ENCODE measurements around the gene COL21A1. TPM values are rescaled to one million over a fixed set of nuclear protein-coding genes. Genes with fewer than 3 reads are reported as not detected.
"Not testable (repeated sequence)": the region's sequence is repeated elsewhere in the genome, so short reads cannot be mapped to it uniquely, and the experiment has no call there.

The COL21A1 gene
- total RNA-seq: 4.9 TPM

GRCh38 chr6:56246881-56247653 is at the start of gene COL21A1:
Gene COL21A1 (minus strand): TSS chr6:56247580. CDS start chr6:56182618, 64,962 bp downstream.
- ATAC-seq: peak; percentile 67

GRCh38 chr6:56293781-56294180 is 46.4 kb upstream of the COL21A1 start:
- no peak for ATAC-seq

GRCh38 chr6:56292505-56293181 is 45.3 kb upstream of the COL21A1 start:
- ATAC-seq: peak; percentile 66

- ATAC-seq: no peak
Observed at GRCh38 chr6:56291302-56291917, 44.0 kb upstream of the COL21A1 start.

- ATAC-seq: no peak
Observed at GRCh38 chr6:56289721-56290120, 42.3 kb upstream of the COL21A1 start.

GRCh38 chr6:56288347-56288746 is 41.0 kb upstream of the COL21A1 start:
- ATAC-seq: peak; percentile 48

- no peak for ATAC-seq
Observed at GRCh38 chr6:56282391-56282790, 35.0 kb upstream of the COL21A1 start.

- no peak for ATAC-seq
Observed at GRCh38 chr6:56280126-56280525, 32.7 kb upstream of the COL21A1 start.

GRCh38 chr6:56279331-56280080 is 32.1 kb upstream of the COL21A1 start:
- ATAC-seq: no peak

- no peak for ATAC-seq
Observed at GRCh38 chr6:56278171-56278591, 30.8 kb upstream of the COL21A1 start.

- no peak for ATAC-seq
Observed at GRCh38 chr6:56270812-56271441, 23.5 kb upstream of the COL21A1 start.

GRCh38 chr6:56268266-56268665 is 20.9 kb upstream of the COL21A1 start:
- ATAC-seq: no peak

GRCh38 chr6:56266011-56266410 is 18.6 kb upstream of the COL21A1 start:
- ATAC-seq: no peak

GRCh38 chr6:56263596-56264315 is 16.4 kb upstream of the COL21A1 start:
- ATAC-seq: no peak

GRCh38 chr6:56260593-56260992 is 13.2 kb upstream of the COL21A1 start:
- not testable (repeated sequence) for ATAC-seq

- ATAC-seq: no peak
Observed at GRCh38 chr6:56259234-56260077, 12.1 kb upstream of the COL21A1 start.

- no peak for ATAC-seq
Observed at GRCh38 chr6:56255349-56255748, 8.0 kb upstream of the COL21A1 start.

GRCh38 chr6:56250266-56250665 is 2.9 kb upstream of the COL21A1 start:
- no peak for ATAC-seq

GRCh38 chr6:56247654-56248122 is 308 bp upstream of the COL21A1 start:
- no peak for ATAC-seq

GRCh38 chr6:56246541-56246880 is 869 bp downstream of the COL21A1 start:
- no peak for ATAC-seq

GRCh38 chr6:56245903-56246351 is 1.5 kb downstream of the COL21A1 start:
- no peak for ATAC-seq

Data from esophagus mucosa (tissue), 1 donor.